H1 (cell line): ENCODE results near the gene FNDC10. TPM values are rescaled to one million over a fixed set of nuclear protein-coding genes. Genes with fewer than 3 reads are reported as not detected.

Source experiments
- CTCF ChIA-PET: fragments of 300-600 bp; sonication (Branson Sonifier 250); formaldehyde crosslinking; loops from one replicate; lab custom pipeline; 2021; ENCODE audit not compliant: partially characterized antibody; lab: Charles Lee
- POLR2A ChIA-PET: fragments of 300-600 bp; sonication (Branson Sonifier 250); formaldehyde crosslinking; loops from one replicate; lab custom pipeline; 2021; ENCODE audit warnings: inconsistent platforms; ENCODE audit not compliant: partially characterized antibody; lab: Charles Lee
- DNase-seq, 2 experiments: peaks; one replicate each; pipeline versions ENCODE4 v3.0.0 to v3.0.0-alpha.2; 2010 to 2022; ENCODE audit warnings: low spot score in 2 of 2, low read depth in 1 of 2, mixed read lengths in 1 of 2
- FAIRE-seq: peaks from 2 replicates; lab custom pipeline; 2011; peaks lifted over from hg19 to GRCh38; lab: Jason Lieb, UNC
- H2AFZ ChIP-seq: 2 replicates; pipeline ENCODE4 v1.8.1; 2012; ENCODE audit warnings: low read length, inconsistent platforms
- H2AK5ac ChIP-seq: 2 replicates; pipeline ENCODE4 v1.6.1; 2013; ENCODE audit warnings: low read depth, low read length
- H2BK120ac ChIP-seq: replicated peaks from 2 replicates; pipeline ENCODE3; 2013; ENCODE audit warnings: low read depth, low read length, inconsistent platforms
- H2BK12ac ChIP-seq: 2 replicates; pipeline ENCODE4 v1.6.1; 2013; ENCODE audit warnings: low read depth, low read length
- H2BK15ac ChIP-seq: 2 replicates; pipeline ENCODE4 v1.6.1; 2013; ENCODE audit warnings: low read length
- H2BK20ac ChIP-seq: 2 replicates; pipeline ENCODE4 v1.6.1; 2013; ENCODE audit warnings: low read length
- H2BK5ac ChIP-seq: 2 replicates; pipeline ENCODE4 v1.6.1; 2013; ENCODE audit warnings: low read depth, low read length
- H3K14ac ChIP-seq: 2 replicates; pipeline ENCODE4 v1.6.1; 2013; ENCODE audit warnings: inconsistent platforms; ENCODE audit not compliant: insufficient read length
- H3K18ac ChIP-seq: 2 replicates; pipeline ENCODE4 v1.6.1; 2013; ENCODE audit warnings: low read length; ENCODE audit errors: extremely low read depth
- H3K23ac ChIP-seq: 2 replicates; pipeline ENCODE4 v1.6.1; 2013; ENCODE audit warnings: inconsistent platforms; ENCODE audit not compliant: insufficient read length
- H3K23me2 ChIP-seq: 2 replicates; pipeline ENCODE4 v1.6.1; 2013; ENCODE audit warnings: low read depth, low read length
- H3K27ac ChIP-seq: 2 replicates; pipeline ENCODE4 v1.6.1; 2011; ENCODE audit warnings: low read depth, low read length, inconsistent platforms
- H3K27me3 ChIP-seq, 4 experiments: replicated peaks in 1 of 4; 1 replicate in 1 of 4; 2 replicates in 3 of 4; pipeline versions ENCODE4 v1.6.1 to v1.8.1; 2011 to 2013; ENCODE audit warnings: low read length in 3 of 4, mild to moderate bottlenecking in 3 of 4, inconsistent platforms in 2 of 4, mixed read lengths in 2 of 4, moderate library complexity in 1 of 4; ENCODE audit not compliant: control insufficient read depth in 3 of 4, insufficient read depth in 3 of 4; ENCODE audit errors: extremely low read depth in 1 of 4
- H3K36me3 ChIP-seq, 4 experiments: 2 replicates each; pipeline versions ENCODE4 v1.6.1 to v1.8.1; 2011 to 2013; ENCODE audit warnings: mild to moderate bottlenecking in 4 of 4, low read length in 3 of 4, moderate library complexity in 2 of 4, control low read depth in 1 of 4, inconsistent platforms in 1 of 4; ENCODE audit not compliant: insufficient read depth in 4 of 4, control insufficient read depth in 2 of 4
- H3K4ac ChIP-seq: replicated peaks from 2 replicates; pipeline ENCODE3; 2013; ENCODE audit warnings: low read length, low read depth, mixed read lengths, inconsistent platforms; ENCODE audit not compliant: insufficient read length
- H3K4me1 ChIP-seq, 4 experiments: replicated peaks in 1 of 4; 1 replicate in 1 of 4; 2 replicates in 3 of 4; pipeline versions ENCODE4 v1.6.1 to v1.8.1; 2011 to 2013; ENCODE audit warnings: low read length in 3 of 4, inconsistent platforms in 2 of 4, mixed read lengths in 1 of 4; ENCODE audit not compliant: insufficient read depth in 4 of 4, control insufficient read depth in 3 of 4
- H3K4me2 ChIP-seq, 2 experiments: 2 replicates each; pipeline versions ENCODE4 v1.6.1 to v1.8.1; 2011 to 2013; ENCODE audit warnings: low read depth in 2 of 2, low read length in 2 of 2, control low read depth in 1 of 2, inconsistent platforms in 1 of 2, mild to moderate bottlenecking in 1 of 2; ENCODE audit not compliant: insufficient read depth in 1 of 2
- H3K4me3 ChIP-seq, 4 experiments: fragments of 200-600, 300-600 bp in 1 of 4; sonication (generic), shearing (Covaris generic), sonication (Bioruptor Twin) in 1 of 4; 2 replicates each; pipeline versions ENCODE4 v1.5.1 to v1.8.1; 2011 to 2016; ENCODE audit warnings: low read length in 4 of 4, low read depth in 3 of 4, control low read depth in 2 of 4, inconsistent platforms in 2 of 4, mild to moderate bottlenecking in 2 of 4, mixed read lengths in 1 of 4, moderate library complexity in 1 of 4; ENCODE audit not compliant: insufficient read depth in 2 of 4; ENCODE audit errors: extremely low read depth in 1 of 4
- H3K56ac ChIP-seq: replicated peaks from 2 replicates; pipeline ENCODE3; 2013; ENCODE audit warnings: low read depth, mild to moderate bottlenecking, mixed read lengths, low read length, inconsistent platforms; ENCODE audit not compliant: insufficient read length
- H3K79me1 ChIP-seq: 2 replicates; pipeline ENCODE4 v1.6.1; 2013; ENCODE audit warnings: low read depth, low read length, control low read depth
- H3K79me2 ChIP-seq, 2 experiments: 2 replicates each; pipeline versions ENCODE4 v1.6.1 to v1.8.1; 2012 to 2013; ENCODE audit warnings: low read length in 2 of 2, mild to moderate bottlenecking in 2 of 2, inconsistent platforms in 1 of 2; ENCODE audit not compliant: insufficient read depth in 2 of 2, control insufficient read depth in 1 of 2
- H3K9ac ChIP-seq, 4 experiments: replicated peaks in 1 of 4; 1 replicate in 1 of 4; 2 replicates in 3 of 4; pipeline versions ENCODE4 v1.6.1 to v1.8.1; 2011 to 2013; ENCODE audit warnings: low read depth in 3 of 4, low read length in 3 of 4, control low read depth in 2 of 4, mild to moderate bottlenecking in 2 of 4, moderate library complexity in 2 of 4, inconsistent platforms in 1 of 4; ENCODE audit errors: extremely low read depth in 1 of 4
- H3K9me3 ChIP-seq, 2 experiments: 2 replicates each; pipeline versions ENCODE4 v1.6.1 to v1.8.1; 2012 to 2013; ENCODE audit warnings: mild to moderate bottlenecking in 2 of 2, moderate library complexity in 2 of 2, control low read depth in 1 of 2, inconsistent platforms in 1 of 2, low read depth in 1 of 2, low read length in 1 of 2, mixed read lengths in 1 of 2; ENCODE audit not compliant: insufficient read depth in 2 of 2
- H4K20me1 ChIP-seq, 2 experiments: replicated peaks in 1 of 2; 2 replicates each; pipeline versions ENCODE3 to v1.8.1; 2011 to 2013; ENCODE audit warnings: inconsistent platforms in 2 of 2, low read length in 2 of 2, mild to moderate bottlenecking in 1 of 2; ENCODE audit not compliant: insufficient read depth in 2 of 2, control insufficient read depth in 1 of 2
- H4K5ac ChIP-seq: 2 replicates; pipeline ENCODE4 v1.6.1; 2013; ENCODE audit warnings: low read length, low read depth, mixed read lengths, inconsistent platforms; ENCODE audit not compliant: insufficient read length
- H4K8ac ChIP-seq: 2 replicates; pipeline ENCODE4 v1.8.0; 2013; ENCODE audit warnings: mild to moderate bottlenecking, moderate library complexity, low read length, inconsistent platforms; ENCODE audit not compliant: insufficient read depth; ENCODE audit errors: extremely low read depth
- H4K91ac ChIP-seq: replicated peaks from 2 replicates; pipeline ENCODE3; 2013; ENCODE audit warnings: low read length, mixed read lengths, inconsistent platforms; ENCODE audit not compliant: insufficient read length
- GTF2F1 ChIP-seq: IDR thresholded peaks from 2 replicates; pipeline ENCODE4 v1.6.1; 2012; ENCODE audit warnings: low read depth, low read length, improper control_type of control experiment, borderline replicate concordance
- JUND ChIP-seq: IDR thresholded peaks from 2 replicates; pipeline ENCODE4 v1.6.1; 2011; ENCODE audit warnings: mild to moderate bottlenecking, improper control_type of control experiment, low read length
- SIX5 ChIP-seq: IDR thresholded peaks from 2 replicates; pipeline ENCODE4 v1.6.1; 2011; ENCODE audit warnings: mild to moderate bottlenecking, low read depth, low read length
- TAF1 ChIP-seq: IDR thresholded peaks from 2 replicates; pipeline ENCODE4 v1.6.1; 2011; ENCODE audit warnings: mild to moderate bottlenecking, low read depth, low read length
- WGBS, 2 experiments: shearing (Covaris generic) in 1 of 2; methylation state at CpG; one replicate each; pipeline versions ENCODE4 v1.1.6 to v1.1.7; 2013 to 2015; ENCODE audit warnings: low lambda C conversion rate in 2 of 2, mixed read lengths in 2 of 2, inconsistent platforms in 1 of 2, low coverage in 1 of 2, missing lambda C conversion rate in 1 of 2; ENCODE audit not compliant: insufficient replicate concordance in 2 of 2, insufficient coverage in 1 of 2, insufficient read length in 1 of 2; ENCODE audit errors: extremely low coverage in 1 of 2, missing lambda C conversion rate in 1 of 2; 5-methylcytosine and 5-hydroxymethylcytosine counted together
- polyA plus RNA-seq, 7 experiments: library from polyadenylated mRNA; depleted of rRNA in 3 of 7; stranded (reverse) in 5 of 7; unstranded in 2 of 7; fragments of >200 nt in 5 of 7; fragments of 200-250 nt in 2 of 7; gene quantifications; 1 replicate in 5 of 7; 2 replicates in 1 of 7; 4 replicates in 1 of 7; pipeline versions ENCODE4 v1.2.1 to v1.2.3, GENCODE V29; 2011 to 2013; ENCODE audit warnings: missing spikeins in 2 of 7, mixed read lengths in 2 of 7
- total RNA-seq: library from RNA; stranded (reverse); fragmentation: NEBNext Ultra II Directional; extraction: Animal tissue kit (Norgen Biotek cat#: 25700); gene quantifications from 2 replicates; pipeline ENCODE4 v1.2.1, GENCODE V29; 2021

The FNDC10 gene
- total and polyA plus RNA-seq, 2 of the 8 experiments (the other 6 are each of a cell fraction or from before 2014, with no cell fraction given): 19.0 to 21.8 TPM

DNA sequence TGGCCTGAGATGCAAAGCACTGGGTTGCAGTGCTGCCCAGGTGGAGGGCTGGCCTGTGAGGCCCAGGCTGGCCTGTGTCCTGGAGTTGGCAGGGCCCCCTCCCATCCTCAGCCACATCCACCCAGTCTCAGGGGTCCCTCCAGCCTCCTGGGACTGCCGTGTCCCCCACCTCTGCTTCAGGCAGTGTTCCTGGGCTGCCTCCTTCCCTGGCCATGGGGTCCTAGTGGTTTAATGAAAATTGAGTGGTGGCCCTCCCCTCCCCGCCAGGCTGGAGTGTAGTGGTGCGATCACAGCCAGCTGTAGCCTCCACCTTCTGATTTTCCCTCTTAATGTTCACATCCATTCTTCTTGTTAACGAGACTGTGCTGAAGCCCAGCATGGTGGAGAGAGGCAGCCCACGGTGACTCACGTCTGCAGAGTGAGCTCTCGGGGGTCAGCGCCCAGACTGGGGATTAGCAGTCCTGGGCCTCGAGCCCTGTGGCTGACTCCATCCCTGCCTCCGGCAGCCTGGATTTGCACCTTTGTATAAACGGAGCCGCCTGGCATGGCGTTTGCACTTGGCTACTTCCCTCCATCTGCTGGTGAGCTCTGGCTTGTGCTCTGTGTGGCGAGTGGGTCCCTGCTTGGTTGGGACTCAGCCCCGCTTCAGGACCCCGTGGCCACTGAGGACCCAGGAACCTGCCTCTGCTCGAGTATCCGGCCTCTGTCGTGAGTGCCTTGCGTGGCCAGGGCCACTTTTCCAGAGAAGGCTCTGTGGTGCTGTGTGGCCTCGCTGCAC, 22.3 kb upstream of the FNDC10 start:
- POLR2A ChIA-PET: interaction anchor here (0.6 kb wide), 1 partner anchor 609 kb away, joined by 4 read pairs; no protein-coding TSS in a partner anchor
- peaks cover 2 to 17% of the 10 kb centered on the region in 2 experiments for H4K20me1 ChIP-seq
- no peak overlapping the region for H2BK15ac ChIP-seq
- no peak overlapping the region for H3K18ac ChIP-seq
- no peaks in the 10 kb centered on the region for H3K27me3 ChIP-seq
- TF ChIP-seq JUND (no peak), TAF1 (no peak), SIX5 (no peak), GTF2F1 (no peak)
- H3K14ac ChIP-seq: no peak overlapping the region
- H3K4me2 ChIP-seq: no peak overlapping the region
- H3K36me3 ChIP-seq: no peaks in the 10 kb centered on the region
- no peak overlapping the region for H3K27ac ChIP-seq
- no peaks in the 10 kb centered on the region for H3K79me2 ChIP-seq
- no peak overlapping the region for H3K23ac ChIP-seq
- H4K91ac ChIP-seq: no peak overlapping the region
- H4K5ac ChIP-seq: no peak overlapping the region
- no peak overlapping the region for H3K4me3 ChIP-seq
- no peak overlapping the region for H2AK5ac ChIP-seq
- no peak overlapping the region for H4K8ac ChIP-seq
- FAIRE-seq: no peak
- H3K23me2 ChIP-seq: no peaks in the 10 kb centered on the region
- no peaks in the 10 kb centered on the region for H3K9me3 ChIP-seq
- 89% methylated on average over 20 of the region's 21 CpGs; no CpG with 5 or more reads in 1 of the 2 experiments for WGBS, 2 experiments
- no peaks in the 10 kb centered on the region; a peak in 1 of 7 replicates for H3K4me1 ChIP-seq
- DNase-seq: no peak
- H3K56ac ChIP-seq: no peak overlapping the region
- H2BK5ac ChIP-seq: no peak overlapping the region
- CTCF ChIA-PET: interaction anchor here (0.8 to 3.3 kb wide), 6 partner anchors 7 to 278 kb away, joined by 3 to 21 read pairs (median 4); no protein-coding TSS in a partner anchor
- H2BK120ac ChIP-seq: no peak overlapping the region
- H3K4ac ChIP-seq: no peak overlapping the region
- no peak overlapping the region for H2BK20ac ChIP-seq
- no peaks in the 10 kb centered on the region; the same call in none of the 2 replicates for H3K79me1 ChIP-seq
- no peak overlapping the region for H2AFZ ChIP-seq
- H2BK12ac ChIP-seq: no peak overlapping the region
- H3K9ac ChIP-seq: no peak overlapping the region
